Measurements from ENCODE around the gene SLC5A4.

GRCh38 chr22:32211011-32211410 is 44.1 kb downstream of the SLC5A4 start:
- TF ChIP-seq CTCF (IDR thresholded peaks at IDR 0.05 in 2 of 3, conservative IDR thresholded peaks at IDR 0.05 in 1 of 3; ENCODE audit: control insufficient read depth in 2 of 3, extremely low read depth in 1 of 3, insufficient read depth in 1 of 3, low read depth in 3 of 3, low read length in 3 of 3) = no peak
- no peak for TF ChIP-seq CHD4 (IDR thresholded peaks at IDR 0.05)
- TF ChIP-seq RFX5 (IDR thresholded peaks at IDR 0.05; ENCODE audit: low read depth, low read length) = no peak
- no peak for TF ChIP-seq TAF1 (IDR thresholded peaks at IDR 0.05; ENCODE audit: borderline replicate concordance, low read depth, low read length)
- no peak for TF ChIP-seq ZBTB40 (IDR thresholded peaks at IDR 0.05; ENCODE audit: borderline replicate concordance)
- no peak for TF ChIP-seq TBL1XR1 (IDR thresholded peaks at IDR 0.05; ENCODE audit: low read depth, low read length)
- no peak for TF ChIP-seq POLR2AphosphoS5 (IDR thresholded peaks at IDR 0.05; ENCODE audit: low read length)
